Osteoblast (primary cell): Measurements from ENCODE around the gene GPR132. TPM values are rescaled to one million over a fixed set of nuclear protein-coding genes. Genes with fewer than 3 reads are reported as not detected.

Source experiments
- DNase-seq: peaks from one replicate; pipeline ENCODE4 v3.0.0; 2011; ENCODE audit warnings: low spot score, mixed read lengths; ENCODE audit not compliant: insufficient read length; ENCODE audit errors: missing footprints
- H2AFZ ChIP-seq: 2 replicates; pipeline ENCODE4 v1.6.0; 2011; ENCODE audit warnings: mild to moderate bottlenecking, low read length
- H3K27ac ChIP-seq: 2 replicates; pipeline ENCODE4 v1.5.1; 2011; ENCODE audit warnings: mild to moderate bottlenecking, low read depth, low read length, moderate library complexity
- H3K27me3 ChIP-seq: 2 replicates; pipeline ENCODE4 v1.6.0; 2012; ENCODE audit warnings: mild to moderate bottlenecking, control low read depth, inconsistent platforms, low read length, moderate library complexity; ENCODE audit not compliant: insufficient read depth
- H3K36me3 ChIP-seq: 2 replicates; pipeline ENCODE4 v1.5.1; 2011; ENCODE audit warnings: mild to moderate bottlenecking, low read length, control low read depth, moderate library complexity; ENCODE audit not compliant: insufficient read depth
- H3K4me1 ChIP-seq: 2 replicates; pipeline ENCODE4 v1.5.1; 2011; ENCODE audit warnings: mild to moderate bottlenecking, low read length, control low read depth, moderate library complexity; ENCODE audit not compliant: insufficient read depth
- H3K4me2 ChIP-seq: 2 replicates; pipeline ENCODE4 v1.6.0; 2011; ENCODE audit warnings: mild to moderate bottlenecking, low read length; ENCODE audit not compliant: insufficient read depth
- H3K4me3 ChIP-seq: fragments of 200-600 bp; sonication (generic); 3 replicates; pipeline ENCODE4 v1.5.1; 2012; ENCODE audit warnings: mild to moderate bottlenecking, low read length, inconsistent platforms; ENCODE audit not compliant: insufficient read depth
- H3K79me2 ChIP-seq: 2 replicates; pipeline ENCODE4 v1.6.0; 2012; ENCODE audit warnings: mild to moderate bottlenecking, low read length, control low read depth, inconsistent platforms; ENCODE audit not compliant: insufficient read depth
- H3K9me3 ChIP-seq: 2 replicates; pipeline ENCODE4 v1.5.1; 2011; ENCODE audit warnings: low read depth, low read length, control low read depth
- H4K20me1 ChIP-seq: 2 replicates; pipeline ENCODE4 v1.6.0; 2012; ENCODE audit warnings: mild to moderate bottlenecking, low read length, control low read depth; ENCODE audit not compliant: insufficient read depth
- total RNA-seq: library from RNA; depleted of rRNA; stranded (reverse); fragments of >200 nt; gene quantifications from 2 replicates; pipeline ENCODE4 v1.2.3, GENCODE V29; 2012
- TF ChIP-seq, protein P1 (sequence below): IDR thresholded peaks from 2 replicates; pipeline ENCODE4 v1.5.1; 2011; ENCODE audit warnings: mild to moderate bottlenecking, low read depth, low read length, moderate library complexity; ENCODE audit errors: extremely low read depth

GPR132 gene
- total RNA-seq, 1 donor: under 0.01 TPM

- peak; percentile 93 for DNase-seq
- no peaks in the 10 kb centered on the region for H3K9me3 ChIP-seq
- peaks cover 12% of the 10 kb centered on the region for H4K20me1 ChIP-seq
- peaks cover 32% of the 10 kb centered on the region for H3K4me1 ChIP-seq
- peak overlapping the region; percentile 33 for H3K4me3 ChIP-seq
- peak overlapping the region; percentile 84 for H3K4me2 ChIP-seq
- TF ChIP-seq, protein P1, sequence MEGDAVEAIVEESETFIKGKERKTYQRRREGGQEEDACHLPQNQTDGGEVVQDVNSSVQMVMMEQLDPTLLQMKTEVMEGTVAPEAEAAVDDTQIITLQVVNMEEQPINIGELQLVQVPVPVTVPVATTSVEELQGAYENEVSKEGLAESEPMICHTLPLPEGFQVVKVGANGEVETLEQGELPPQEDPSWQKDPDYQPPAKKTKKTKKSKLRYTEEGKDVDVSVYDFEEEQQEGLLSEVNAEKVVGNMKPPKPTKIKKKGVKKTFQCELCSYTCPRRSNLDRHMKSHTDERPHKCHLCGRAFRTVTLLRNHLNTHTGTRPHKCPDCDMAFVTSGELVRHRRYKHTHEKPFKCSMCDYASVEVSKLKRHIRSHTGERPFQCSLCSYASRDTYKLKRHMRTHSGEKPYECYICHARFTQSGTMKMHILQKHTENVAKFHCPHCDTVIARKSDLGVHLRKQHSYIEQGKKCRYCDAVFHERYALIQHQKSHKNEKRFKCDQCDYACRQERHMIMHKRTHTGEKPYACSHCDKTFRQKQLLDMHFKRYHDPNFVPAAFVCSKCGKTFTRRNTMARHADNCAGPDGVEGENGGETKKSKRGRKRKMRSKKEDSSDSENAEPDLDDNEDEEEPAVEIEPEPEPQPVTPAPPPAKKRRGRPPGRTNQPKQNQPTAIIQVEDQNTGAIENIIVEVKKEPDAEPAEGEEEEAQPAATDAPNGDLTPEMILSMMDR: no peak
- H2AFZ ChIP-seq: no peak overlapping the region
- peak overlapping the region; percentile 30 for H3K27ac ChIP-seq
- no peaks in the 10 kb centered on the region for H3K27me3 ChIP-seq
- H3K79me2 ChIP-seq: no peaks in the 10 kb centered on the region
- H3K36me3 ChIP-seq: no peaks in the 10 kb centered on the region
These were observed 26.4 kb upstream of the GPR132 start for GRCh38 chr14:105091517-105092170.

GRCh38 chr14:105091054-105091516, 25.9 kb upstream of the GPR132 start:
- no peak overlapping the region for H3K4me3 ChIP-seq
- H4K20me1 ChIP-seq: peaks cover 13% of the 10 kb centered on the region
- no peak overlapping the region for H3K27ac ChIP-seq
- no peaks in the 10 kb centered on the region for H3K79me2 ChIP-seq
- H3K4me2 ChIP-seq: no peak overlapping the region
- H3K27me3 ChIP-seq: no peaks in the 10 kb centered on the region
- peaks cover 35% of the 10 kb centered on the region for H3K4me1 ChIP-seq
- TF ChIP-seq, protein P1: no peak
- H3K36me3 ChIP-seq: no peaks in the 10 kb centered on the region
- no peak overlapping the region for H2AFZ ChIP-seq
- H3K9me3 ChIP-seq: no peaks in the 10 kb centered on the region
- DNase-seq: peak; percentile 62

DNA sequence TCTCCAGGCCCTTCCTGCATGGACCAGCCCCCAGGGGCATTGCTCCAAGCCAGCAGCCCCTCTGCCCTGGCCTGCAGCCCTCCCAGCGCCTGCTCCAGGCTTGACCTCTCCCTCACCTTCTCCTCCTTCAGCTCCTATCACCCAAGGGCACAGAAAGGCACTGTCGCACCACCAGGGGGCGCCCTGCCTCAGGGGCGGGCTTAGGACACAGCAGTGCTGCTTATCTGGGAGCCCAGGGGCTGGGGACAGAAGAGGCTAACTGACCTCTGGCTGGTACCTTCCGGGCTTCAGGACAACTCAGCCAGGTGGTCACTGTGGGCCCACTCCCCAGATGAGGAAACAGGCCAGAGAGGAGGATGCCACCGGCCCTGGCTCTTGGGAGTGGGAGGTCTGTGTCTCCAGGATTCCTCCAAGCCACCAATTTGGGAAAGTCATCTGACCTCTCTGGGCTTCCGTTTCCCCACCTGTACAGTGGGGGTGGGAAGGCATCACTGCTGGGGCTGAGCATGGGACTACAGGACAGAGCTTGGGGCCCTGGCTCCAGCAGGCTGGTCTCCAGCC, 25.3 kb upstream of the GPR132 start:
- no peak overlapping the region for H3K4me3 ChIP-seq
- no peaks in the 10 kb centered on the region for H3K9me3 ChIP-seq
- no peak overlapping the region for H2AFZ ChIP-seq
- no peaks in the 10 kb centered on the region for H3K79me2 ChIP-seq
- H3K4me2 ChIP-seq: no peak overlapping the region
- no peak overlapping the region for H3K27ac ChIP-seq
- peaks cover 35% of the 10 kb centered on the region for H3K4me1 ChIP-seq
- H4K20me1 ChIP-seq: peaks cover 18% of the 10 kb centered on the region
- DNase-seq: peak; percentile 99
- no peaks in the 10 kb centered on the region for H3K27me3 ChIP-seq
- H3K36me3 ChIP-seq: no peaks in the 10 kb centered on the region
- TF ChIP-seq, protein P1: peak; percentile 95

DNA sequence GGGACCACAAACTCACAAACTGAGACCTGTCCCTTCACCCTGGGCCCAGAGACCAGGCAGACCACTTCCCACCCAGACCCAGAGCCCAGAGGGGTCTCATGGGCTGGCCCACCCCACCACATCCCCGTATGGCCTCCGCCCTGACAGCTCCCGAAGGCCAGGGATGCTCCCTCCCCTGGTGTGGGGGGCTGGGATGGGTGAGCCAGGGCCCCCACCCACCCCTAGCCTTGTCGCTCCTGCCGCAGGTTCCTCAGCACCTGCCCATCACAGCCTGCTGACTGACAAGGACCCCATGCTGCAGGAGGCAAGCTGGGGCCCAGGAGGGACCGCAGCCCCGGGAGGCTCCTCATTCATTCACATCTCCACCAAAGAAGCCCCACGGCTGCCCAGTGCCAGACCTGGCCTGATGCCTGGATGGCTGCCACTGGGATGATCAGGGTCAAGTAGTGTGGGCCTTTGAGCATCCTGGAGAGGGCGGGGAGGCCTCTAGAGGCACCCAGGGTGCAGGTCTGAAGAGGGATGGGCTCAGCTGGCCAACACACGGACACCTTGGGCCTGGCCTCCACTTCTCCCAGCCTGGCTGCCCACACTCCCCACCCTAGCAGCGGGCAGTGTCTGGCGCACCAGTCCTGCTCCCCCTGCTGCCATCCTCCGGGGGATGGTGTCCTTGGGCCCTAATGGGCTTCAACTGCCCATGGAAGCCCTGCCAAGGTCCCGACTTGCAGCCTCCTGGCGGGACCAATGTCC, 24.7 kb upstream of the GPR132 start:
- TF ChIP-seq, protein P1: no peak
- H3K79me2 ChIP-seq: no peaks in the 10 kb centered on the region
- no peak overlapping the region for H3K4me3 ChIP-seq
- H3K9me3 ChIP-seq: no peaks in the 10 kb centered on the region
- H3K4me2 ChIP-seq: no peak overlapping the region
- no peak overlapping the region for H3K27ac ChIP-seq
- H2AFZ ChIP-seq: no peak overlapping the region
- H4K20me1 ChIP-seq: peaks cover 25% of the 10 kb centered on the region
- H3K4me1 ChIP-seq: peaks cover 35% of the 10 kb centered on the region
- no peaks in the 10 kb centered on the region for H3K36me3 ChIP-seq
- H3K27me3 ChIP-seq: no peaks in the 10 kb centered on the region
- DNase-seq: peak; percentile 89
